Ovary (tissue), 10 donors: ENCODE data around the gene LYPD1. TPM values are rescaled to one million over a fixed set of nuclear protein-coding genes. Genes with fewer than 3 reads are reported as not detected.

ENCODE experiments used
- DNase-seq, 5 donors: peaks; one replicate each; pipeline ENCODE4 v3.0.0-alpha.2; 2019 to 2020
- H3K27ac ChIP-seq, 2 donors: fragments of 200-600 bp; one replicate each; pipeline versions ENCODE4 v1.5.1 to v1.8.0; 2019 to 2022
- H3K27me3 ChIP-seq: fragments of 200-600 bp; one replicate; pipeline ENCODE4 v1.8.0; 2022
- H3K36me3 ChIP-seq: fragments of 200-600 bp; sonication (generic); one replicate; pipeline ENCODE4 v1.5.1; 2019
- H3K4me1 ChIP-seq: one replicate; pipeline ENCODE4 v1.8.1; 2013; ENCODE audit warnings: mild to moderate bottlenecking, moderate library complexity; ENCODE audit not compliant: insufficient read depth
- H3K4me3 ChIP-seq: fragments of 200-600 bp; sonication (generic); one replicate; pipeline ENCODE4 v1.5.1; 2017
- H3K9me3 ChIP-seq, 2 donors: fragments of 200-600 bp in 1 of 2; sonication (generic) in 1 of 2; one replicate each; pipeline versions ENCODE4 v1.5.1 to v1.8.1; 2013 to 2019; ENCODE audit warnings: mild to moderate bottlenecking in 1 of 2, moderate library complexity in 1 of 2
- CTCF ChIP-seq, 3 donors: fragments of 450-650 bp in 2 of 3; fragments of 200-600 bp in 1 of 3; IDR thresholded peaks; one replicate each; pipeline versions ENCODE4 v1.5.1 to v1.8.0; 2016 to 2022; ENCODE audit warnings: antibody characterized with exemption in 3 of 3, mild to moderate bottlenecking in 1 of 3
- EP300 ChIP-seq: sonication (generic); formaldehyde crosslinking; IDR thresholded peaks from one replicate; pipeline ENCODE4 v1.6.1; 2017; ENCODE audit warnings: antibody characterized with exemption
- POLR2A ChIP-seq: fragments of 450-650 bp; IDR thresholded peaks from one replicate; pipeline ENCODE4 v1.6.1; 2017; ENCODE audit warnings: antibody characterized with exemption, mild to moderate bottlenecking, moderate library complexity
- WGBS, 3 donors: extraction: QIAGEN DNeasy Blood & Tissue Kit in 1 of 3; methylation state at CpG; one replicate each; pipeline versions ENCODE4 v1.1.5 to v1.1.7; 2013 to 2017; 5-methylcytosine and 5-hydroxymethylcytosine counted together
- intact Hi-C, 4 donors: fragments of 100-400 bp; cut with DNase I; formaldehyde crosslinking; loops; one replicate each; pipeline versions ENCODE4 v1.11.0 to v1.15.1; 2022 to 2023
- long read RNA-seq, 3 donors: library from polyadenylated mRNA in 2 of 3; unstranded in 2 of 3; transcript quantifications; one replicate each; pipeline ENCODE4 v2.0.0 and lab custom pipeline, GENCODE V29; 2021 to 2026
- polyA plus RNA-seq, 2 donors: library from polyadenylated mRNA; stranded (reverse); fragments of 200-250 nt in 1 of 2; fragments of 350-450 nt in 1 of 2; fragmentation: Illumina TruSeq in 1 of 2; extraction: RNeasy Lipid Tissue Mini Kit (QIAGEN cat#74804) in 1 of 2; gene quantifications; one replicate each; pipeline ENCODE4 v1.2.3, GENCODE V29; 2013 to 2014
- total RNA-seq, 7 donors: library from RNA; depleted of rRNA in 2 of 7; stranded (reverse); fragments of >200 nt in 2 of 7; fragmentation: NEBNext Ultra II Directional in 3 of 7; extraction: Animal tissue kit (Norgen Biotek cat#: 25700) in 3 of 7; gene quantifications; one replicate each; pipeline versions ENCODE4 v1.1.0 to v1.2.4, GENCODE V29; 2016 to 2023
- donor health status: DM: no; HTN: no; CAD: no; lungs with moderate emphysema.
- donor health status: DM: no; HTN: no; CAD: no.
- donor health status: Bipolar disorder and iron deficiency.
- donor health status: DM: yes; HTN: yes; CAD: no.
- donor health status: DM: no; HTN: no; CAD: no.
- donor health status: DM: yes; HTN: yes; CAD: no.

LYPD1 gene, protein sequence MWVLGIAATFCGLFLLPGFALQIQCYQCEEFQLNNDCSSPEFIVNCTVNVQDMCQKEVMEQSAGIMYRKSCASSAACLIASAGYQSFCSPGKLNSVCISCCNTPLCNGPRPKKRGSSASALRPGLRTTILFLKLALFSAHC
- total RNA-seq (10 to 100 TPM in 2 of 7 donors, 1 to 10 TPM in 3, not detected in 2; 4.1 to 77.3 (median 8.9) TPM), polyA plus RNA-seq (1 to 10 TPM in 1 of 2 donors, under 1 TPM in 1; 0.83 to 1.6 TPM)
- long read RNA-seq, donor 1, partial matches to known transcripts: 0 of 2 reads
- long read RNA-seq, donor 1, other reads (novel, unspliced or antisense): 0 of 2 reads
- long read RNA-seq, donor 2, transcript LYPD1-202 (3 exons, 1,891 nt): major isoform, 14 of 20 reads
- long read RNA-seq, donor 2, partial matches to known transcripts: 6 of 20 reads
- long read RNA-seq, donor 2, other reads (novel, unspliced or antisense): 0 of 20 reads
- long read RNA-seq, donor 3, transcript LYPD1-202 (3 exons, 1,891 nt): major isoform, 73 of 100 reads
- long read RNA-seq, donor 3, partial matches to known transcripts: 3 of 100 reads
- long read RNA-seq, donor 3, other reads (novel, unspliced or antisense): 23 of 100 reads

- Histone ChIP-seq H3K27ac (no peak within 1 kb of the TSS), H3K4me1 (peaks cover 7% of the 10 kb centered on the region), H3K36me3 (no peaks in the 10 kb centered on the region), H3K4me3 (peak within 1 kb of the TSS; percentile 26), H3K27me3 (no peaks in the 10 kb centered on the region), H3K9me3 (no peaks in the 10 kb centered on the region)
- TF ChIP-seq CTCF (IDR thresholded peaks at IDR 0.05) (no peak), POLR2A (no peak)
- DNase-seq: peak in 2 of 5 donors; percentile 7 to 20
- intact Hi-C loops: no loop called here
- WGBS, 3 donors: 0 to 1% (median 1%) methylated on average over 41 to 59 of the region's 59 CpGs
These were observed at the start of gene LYPD1 for GRCh38 chr2:132669908-132670495. LYPD1 (minus strand) TSS chr2:132670205; CDS start chr2:132669932, 273 bp downstream.

DNA sequence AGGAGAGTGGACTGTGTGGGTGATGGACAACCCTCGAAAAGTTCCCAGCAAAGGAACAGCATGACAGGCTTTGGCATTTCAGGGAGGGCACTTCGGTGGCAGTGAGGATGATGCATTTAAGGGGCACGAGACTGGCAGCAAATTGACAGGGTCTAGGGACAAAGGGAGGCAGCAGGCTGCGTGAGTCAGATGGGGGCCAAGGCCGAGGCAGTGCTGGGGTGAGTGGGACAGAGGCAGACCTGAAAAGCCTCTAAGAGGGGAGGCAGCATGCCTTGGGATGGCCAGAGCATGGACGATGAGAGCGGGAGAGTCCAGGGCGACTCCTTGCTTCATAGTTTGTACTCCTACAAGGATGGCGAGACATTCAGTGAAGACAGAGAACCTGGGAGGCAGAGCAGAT, 49.5 kb upstream of the LYPD1 start:
- no peak overlapping the region for H3K4me3 ChIP-seq
- intact Hi-C loops: no loop called here
- no peaks in the 10 kb centered on the region for H3K4me1 ChIP-seq
- WGBS, 3 donors: 85 to 87% (median 86%) methylated on average over 9 of the region's 9 CpGs
- no peak for DNase-seq
- H3K36me3 ChIP-seq: no peaks in the 10 kb centered on the region
- no peaks in the 10 kb centered on the region for H3K27me3 ChIP-seq
- TF ChIP-seq POLR2A (no peak), EP300 (no peak), CTCF (IDR thresholded peaks at IDR 0.05) (no peak)
- no peaks in the 10 kb centered on the region for H3K9me3 ChIP-seq
- no peak overlapping the region for H3K27ac ChIP-seq

GRCh38 chr2:132716954-132717353, 46.9 kb upstream of the LYPD1 start:
- Histone ChIP-seq H3K4me3 (no peak overlapping the region), H3K27me3 (no peaks in the 10 kb centered on the region), H3K9me3 (no peaks in the 10 kb centered on the region), H3K4me1 (no peaks in the 10 kb centered on the region), H3K36me3 (no peaks in the 10 kb centered on the region), H3K27ac (no peak overlapping the region)
- 82 to 85% (median 83%) methylated on average over 2 of the region's 2 CpGs for WGBS, 3 donors
- intact Hi-C loops: no loop called here
- TF ChIP-seq EP300: no peak
- TF ChIP-seq POLR2A: no peak
- TF ChIP-seq CTCF (IDR thresholded peaks at IDR 0.05): no peak
- DNase-seq: no peak

DNA sequence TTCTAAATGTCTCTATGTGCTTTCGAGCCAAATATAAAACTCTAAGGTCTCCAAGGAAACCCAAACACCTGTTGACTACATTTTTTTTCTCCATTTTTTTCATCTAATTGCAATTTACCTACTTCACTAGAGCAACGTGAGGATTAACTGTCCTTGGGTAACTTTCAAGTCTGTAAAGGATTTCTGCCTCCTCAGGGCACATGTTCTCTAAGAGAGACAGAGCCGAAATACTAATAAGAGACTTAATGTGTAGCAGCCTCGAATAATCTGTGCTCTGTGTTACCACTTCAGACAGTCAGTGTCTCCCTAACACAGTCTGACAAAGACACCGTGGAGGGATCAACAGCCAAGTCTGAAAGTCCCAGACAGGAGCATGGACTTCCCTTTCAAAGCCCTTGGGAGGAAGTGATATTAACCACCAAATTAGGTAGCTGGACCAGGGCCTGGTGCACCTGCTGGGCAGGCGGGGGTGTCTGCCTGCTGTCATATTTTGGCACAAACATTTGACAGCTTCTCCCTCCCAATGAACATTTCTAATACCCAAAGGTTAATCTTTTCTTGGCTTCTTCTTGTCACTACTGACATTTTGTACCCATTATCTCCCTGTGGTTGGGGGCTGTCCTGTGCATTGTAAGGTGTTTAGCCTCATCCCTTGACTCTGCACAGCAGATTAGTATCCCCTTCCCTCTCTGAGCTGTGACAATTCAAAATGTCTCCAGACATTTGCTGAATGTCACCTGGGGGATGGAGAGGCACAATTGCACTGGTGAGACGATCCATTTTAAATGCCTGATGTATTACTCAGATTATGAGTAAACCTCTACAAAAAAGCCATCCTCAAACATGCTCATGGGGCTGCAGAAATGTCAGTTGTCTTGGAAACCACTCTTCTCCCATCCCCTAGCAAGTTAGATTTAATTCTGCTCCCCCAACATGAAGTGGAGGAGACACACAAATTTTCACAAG, 45.7 kb upstream of the LYPD1 start:
- Histone ChIP-seq H3K9me3 (no peaks in the 10 kb centered on the region), H3K4me3 (no peak overlapping the region), H3K27me3 (no peaks in the 10 kb centered on the region), H3K27ac (no peak overlapping the region), H3K36me3 (no peaks in the 10 kb centered on the region), H3K4me1 (no peaks in the 10 kb centered on the region)
- no peak for DNase-seq
- no peak for TF ChIP-seq POLR2A
- no peak for TF ChIP-seq EP300
- TF ChIP-seq CTCF (IDR thresholded peaks at IDR 0.05): no peak
- intact Hi-C loops: no loop called here
- 76 to 79% (median 77%) methylated on average over 7 of the region's 7 CpGs for WGBS, 3 donors
